WTC11 (cell line): Measurements from ENCODE around the gene TMED4. TPM values are rescaled to one million over a fixed set of nuclear protein-coding genes. Genes with fewer than 3 reads are reported as not detected.

Experiments used
- ATAC-seq: fragments of 200-7000 bp; cut with Tn5 transposase; 2 replicates; pipeline ENCODE4 v1.10.0; 2021; ENCODE audit warnings: mild to moderate bottlenecking, moderate library complexity
- CTCF ChIA-PET: fragments of 300-600 bp; sonication (Branson Sonifier 250); formaldehyde crosslinking; loops from one replicate; lab custom pipeline; 2021; ENCODE audit warnings: antibody characterized with exemption; lab: Charles Lee
- POLR2A ChIA-PET: fragments of 350-600 bp; sonication (Branson Sonifier 250); formaldehyde crosslinking; loops from one replicate; lab custom pipeline; 2021; ENCODE audit warnings: antibody characterized with exemption; lab: Charles Lee
- DNase-seq: peaks from one replicate; pipeline ENCODE4 v3.0.0; 2021; ENCODE audit warnings: low spot score
- H3K27ac Mint-ChIP-seq: 2 replicates; pipeline ENCODE4 v1.8.0; 2021; ENCODE audit warnings: mixed read lengths
- H3K27me3 Mint-ChIP-seq: 2 replicates; pipeline ENCODE4 v1.8.0; 2021; ENCODE audit warnings: low read depth, mild to moderate bottlenecking, moderate library complexity, mixed read lengths
- H3K36me3 Mint-ChIP-seq: 2 replicates; pipeline ENCODE4 v1.8.0; 2021; ENCODE audit warnings: mixed read lengths
- H3K4me1 Mint-ChIP-seq: 2 replicates; pipeline ENCODE4 v1.8.0; 2022; ENCODE audit warnings: mixed read lengths
- H3K4me3 Mint-ChIP-seq: 2 replicates; pipeline ENCODE4 v1.8.0; 2021; ENCODE audit warnings: mild to moderate bottlenecking, moderate library complexity, mixed read lengths
- H3K9me3 Mint-ChIP-seq: 2 replicates; pipeline ENCODE4 v1.8.0; 2021; ENCODE audit warnings: mixed read lengths
- ATF6 ChIP-seq: sonication (generic); formaldehyde crosslinking; IDR thresholded peaks from 2 replicates; pipeline ENCODE4 v1.8.1; 2023; ENCODE audit warnings: mild to moderate bottlenecking, missing genetic modification reagents
- ESRRA ChIP-seq: sonication (generic); formaldehyde crosslinking; IDR thresholded peaks from 2 replicates; pipeline ENCODE4 v1.8.1; 2022; ENCODE audit warnings: mild to moderate bottlenecking, missing genetic modification reagents, borderline replicate concordance
- ETV6 ChIP-seq: sonication (generic); formaldehyde crosslinking; IDR thresholded peaks from 2 replicates; pipeline ENCODE4 v1.8.1; 2022; ENCODE audit warnings: mild to moderate bottlenecking, missing genetic modification reagents
- HMGA2 ChIP-seq: fragments of 250-450 bp; sonication (Bioruptor Pico); IDR thresholded peaks from 2 replicates; pipeline ENCODE4 v1.4.0; 2021; ENCODE audit warnings: mild to moderate bottlenecking, moderate library complexity
- IRF2 ChIP-seq: sonication (generic); formaldehyde crosslinking; IDR thresholded peaks from 2 replicates; pipeline ENCODE4 v1.8.0; 2022; ENCODE audit warnings: low read depth, missing genetic modification reagents, borderline replicate concordance
- MXD4 ChIP-seq: fragments of 250-450 bp; sonication (Bioruptor Pico); IDR thresholded peaks from 2 replicates; pipeline ENCODE4 v1.8.0; 2021; ENCODE audit warnings: mild to moderate bottlenecking, moderate library complexity, borderline replicate concordance
- RELA ChIP-seq: sonication (generic); formaldehyde crosslinking; IDR thresholded peaks from 2 replicates; pipeline ENCODE4 v1.8.1; 2022; ENCODE audit warnings: missing genetic modification reagents, mild to moderate bottlenecking, borderline replicate concordance
- SOX15 ChIP-seq: fragments of 250-450 bp; sonication (Bioruptor Pico); IDR thresholded peaks from 2 replicates; pipeline ENCODE4 v1.9.0; 2021; ENCODE audit warnings: mild to moderate bottlenecking
- ZNF396 ChIP-seq: fragments of 250-450 bp; sonication (Bioruptor Pico); IDR thresholded peaks from 2 replicates; pipeline ENCODE4 v1.8.0; 2021; ENCODE audit warnings: mild to moderate bottlenecking, moderate library complexity, borderline replicate concordance
- ZSCAN18 ChIP-seq: fragments of 250-450 bp; sonication (Bioruptor Pico); IDR thresholded peaks from 2 replicates; pipeline ENCODE4 v2.1.2; 2022; ENCODE audit warnings: mild to moderate bottlenecking, moderate library complexity
- total RNA-seq: library from RNA; stranded (reverse); gene quantifications from 3 replicates; pipeline ENCODE4 v1.2.3, GENCODE V29; 2021
- TF ChIP-seq, protein P1 (sequence below): fragments of 250-450 bp; sonication (Bioruptor Pico); IDR thresholded peaks from 2 replicates; pipeline ENCODE4 v1.9.0; 2021; ENCODE audit warnings: mild to moderate bottlenecking
- TF ChIP-seq, protein P2 (sequence below): fragments of 250-450 bp; sonication (Bioruptor Pico); conservative IDR thresholded peaks from 2 replicates; pipeline ENCODE4 v1.9.0; 2021; ENCODE audit warnings: mild to moderate bottlenecking
- TF ChIP-seq, protein P3 (sequence below): sonication (generic); formaldehyde crosslinking; IDR thresholded peaks from 2 replicates; pipeline ENCODE4 v1.8.0; 2022; ENCODE audit warnings: missing genetic modification reagents
- TF ChIP-seq, protein P4 (sequence below): fragments of 250-450 bp; sonication (Bioruptor Pico); IDR thresholded peaks from 2 replicates; pipeline ENCODE4 v1.9.0; 2021; ENCODE audit warnings: mild to moderate bottlenecking

The TMED4 gene
- total RNA-seq, 1 experiment from 2014 or later, result 58.6 TPM

- TF ChIP-seq, protein P1, sequence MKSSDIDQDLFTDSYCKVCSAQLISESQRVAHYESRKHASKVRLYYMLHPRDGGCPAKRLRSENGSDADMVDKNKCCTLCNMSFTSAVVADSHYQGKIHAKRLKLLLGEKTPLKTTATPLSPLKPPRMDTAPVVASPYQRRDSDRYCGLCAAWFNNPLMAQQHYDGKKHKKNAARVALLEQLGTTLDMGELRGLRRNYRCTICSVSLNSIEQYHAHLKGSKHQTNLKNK (CRISPR knock-in tag), result no peak
- TF ChIP-seq RELA (CRISPR knock-in tag) (no peak), ATF6 (CRISPR knock-in tag) (no peak), IRF2 (CRISPR knock-in tag) (no peak), MXD4 (CRISPR knock-in tag) (no peak), SOX15 (CRISPR knock-in tag) (no peak), ESRRA (CRISPR knock-in tag) (no peak), HMGA2 (CRISPR knock-in tag) (no peak), ZSCAN18 (CRISPR knock-in tag) (no peak), ETV6 (CRISPR knock-in tag) (no peak), ZNF396 (CRISPR knock-in tag) (no peak)
- TF ChIP-seq, protein P2, sequence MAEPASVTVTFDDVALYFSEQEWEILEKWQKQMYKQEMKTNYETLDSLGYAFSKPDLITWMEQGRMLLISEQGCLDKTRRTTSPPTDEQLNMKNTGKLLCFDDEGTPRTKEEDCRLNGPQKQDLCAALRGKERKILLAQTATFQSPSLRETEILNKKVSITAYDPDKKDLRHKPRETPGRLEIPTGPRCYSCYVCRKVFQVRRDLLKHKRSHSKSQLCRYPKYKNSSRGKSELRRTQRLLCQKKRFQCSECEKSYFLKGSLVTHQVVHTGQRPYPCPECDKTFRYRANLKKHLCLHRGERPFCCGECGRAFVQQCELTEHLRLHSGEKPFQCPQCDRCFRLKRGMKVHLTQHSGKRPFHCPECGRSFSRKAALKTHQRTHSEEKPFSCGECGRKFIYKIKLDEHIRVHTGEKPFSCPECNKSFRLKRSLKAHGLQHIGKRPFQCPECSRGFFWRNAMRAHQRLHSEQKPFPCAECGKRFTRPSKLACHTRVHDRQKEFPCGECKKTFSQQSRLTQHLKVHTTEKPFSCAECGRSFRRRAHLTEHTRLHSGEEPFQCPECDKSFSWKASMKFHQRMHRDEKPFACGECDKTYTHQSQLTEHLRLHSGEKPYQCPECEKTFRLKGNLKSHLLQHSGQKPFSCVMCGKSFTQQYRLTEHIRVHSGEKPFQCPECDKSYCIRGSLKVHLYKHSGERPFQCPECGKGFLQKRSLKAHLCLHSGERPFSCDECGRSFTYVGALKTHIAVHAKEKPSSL (CRISPR knock-in tag), result no peak
- TF ChIP-seq, protein P3, sequence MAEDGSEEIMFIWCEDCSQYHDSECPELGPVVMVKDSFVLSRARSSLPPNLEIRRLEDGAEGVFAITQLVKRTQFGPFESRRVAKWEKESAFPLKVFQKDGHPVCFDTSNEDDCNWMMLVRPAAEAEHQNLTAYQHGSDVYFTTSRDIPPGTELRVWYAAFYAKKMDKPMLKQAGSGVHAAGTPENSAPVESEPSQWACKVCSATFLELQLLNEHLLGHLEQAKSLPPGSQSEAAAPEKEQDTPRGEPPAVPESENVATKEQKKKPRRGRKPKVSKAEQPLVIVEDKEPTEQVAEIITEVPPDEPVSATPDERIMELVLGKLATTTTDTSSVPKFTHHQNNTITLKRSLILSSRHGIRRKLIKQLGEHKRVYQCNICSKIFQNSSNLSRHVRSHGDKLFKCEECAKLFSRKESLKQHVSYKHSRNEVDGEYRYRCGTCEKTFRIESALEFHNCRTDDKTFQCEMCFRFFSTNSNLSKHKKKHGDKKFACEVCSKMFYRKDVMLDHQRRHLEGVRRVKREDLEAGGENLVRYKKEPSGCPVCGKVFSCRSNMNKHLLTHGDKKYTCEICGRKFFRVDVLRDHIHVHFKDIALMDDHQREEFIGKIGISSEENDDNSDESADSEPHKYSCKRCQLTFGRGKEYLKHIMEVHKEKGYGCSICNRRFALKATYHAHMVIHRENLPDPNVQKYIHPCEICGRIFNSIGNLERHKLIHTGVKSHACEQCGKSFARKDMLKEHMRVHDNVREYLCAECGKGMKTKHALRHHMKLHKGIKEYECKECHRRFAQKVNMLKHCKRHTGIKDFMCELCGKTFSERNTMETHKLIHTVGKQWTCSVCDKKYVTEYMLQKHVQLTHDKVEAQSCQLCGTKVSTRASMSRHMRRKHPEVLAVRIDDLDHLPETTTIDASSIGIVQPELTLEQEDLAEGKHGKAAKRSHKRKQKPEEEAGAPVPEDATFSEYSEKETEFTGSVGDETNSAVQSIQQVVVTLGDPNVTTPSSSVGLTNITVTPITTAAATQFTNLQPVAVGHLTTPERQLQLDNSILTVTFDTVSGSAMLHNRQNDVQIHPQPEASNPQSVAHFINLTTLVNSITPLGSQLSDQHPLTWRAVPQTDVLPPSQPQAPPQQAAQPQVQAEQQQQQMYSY, result no peak
These were observed at the start of gene TMED4 (continued) for GRCh38 chr7:44581879-44582603.

- H3K27ac Mint-ChIP-seq, result peak overlapping the region; percentile 66
- ChIA-PET CTCF (interaction anchor here (0.6 to 1.5 kb wide), 4 partner anchors 8 to 69 kb away, joined by 3 to 6 read pairs (median 4); no protein-coding TSS in a partner anchor), POLR2A (interaction anchor here (0.6 to 1.2 kb wide), 4 partner anchors 9 to 1518 kb away, joined by 3 to 4 read pairs (median 4); no protein-coding TSS in a partner anchor)
- H3K9me3 Mint-ChIP-seq, result no peaks in the 10 kb centered on the region
- peaks cover 43% of the 10 kb centered on the region for H3K4me1 Mint-ChIP-seq
- peak; percentile 23 for DNase-seq
- H3K36me3 Mint-ChIP-seq, result peaks cover 5% of the 10 kb centered on the region; the same call in 1 of the 2 replicates
- TF ChIP-seq, protein P4, sequence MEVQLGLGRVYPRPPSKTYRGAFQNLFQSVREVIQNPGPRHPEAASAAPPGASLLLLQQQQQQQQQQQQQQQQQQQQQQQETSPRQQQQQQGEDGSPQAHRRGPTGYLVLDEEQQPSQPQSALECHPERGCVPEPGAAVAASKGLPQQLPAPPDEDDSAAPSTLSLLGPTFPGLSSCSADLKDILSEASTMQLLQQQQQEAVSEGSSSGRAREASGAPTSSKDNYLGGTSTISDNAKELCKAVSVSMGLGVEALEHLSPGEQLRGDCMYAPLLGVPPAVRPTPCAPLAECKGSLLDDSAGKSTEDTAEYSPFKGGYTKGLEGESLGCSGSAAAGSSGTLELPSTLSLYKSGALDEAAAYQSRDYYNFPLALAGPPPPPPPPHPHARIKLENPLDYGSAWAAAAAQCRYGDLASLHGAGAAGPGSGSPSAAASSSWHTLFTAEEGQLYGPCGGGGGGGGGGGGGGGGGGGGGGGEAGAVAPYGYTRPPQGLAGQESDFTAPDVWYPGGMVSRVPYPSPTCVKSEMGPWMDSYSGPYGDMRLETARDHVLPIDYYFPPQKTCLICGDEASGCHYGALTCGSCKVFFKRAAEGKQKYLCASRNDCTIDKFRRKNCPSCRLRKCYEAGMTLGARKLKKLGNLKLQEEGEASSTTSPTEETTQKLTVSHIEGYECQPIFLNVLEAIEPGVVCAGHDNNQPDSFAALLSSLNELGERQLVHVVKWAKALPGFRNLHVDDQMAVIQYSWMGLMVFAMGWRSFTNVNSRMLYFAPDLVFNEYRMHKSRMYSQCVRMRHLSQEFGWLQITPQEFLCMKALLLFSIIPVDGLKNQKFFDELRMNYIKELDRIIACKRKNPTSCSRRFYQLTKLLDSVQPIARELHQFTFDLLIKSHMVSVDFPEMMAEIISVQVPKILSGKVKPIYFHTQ, result no peak
- H3K4me3 Mint-ChIP-seq, result peak overlapping the region; percentile 43
- no peaks in the 10 kb centered on the region for H3K27me3 Mint-ChIP-seq
- peak; percentile 49 for ATAC-seq
These were observed 49.6 kb upstream of the TMED4 start for GRCh38 chr7:44631458-44632115.
